HCT116 (cell line): ENCODE data around the gene KLHL33. TPM values are rescaled to one million over a fixed set of nuclear protein-coding genes. Genes with fewer than 3 reads are reported as not detected.

Experiments used
- ATAC-seq: fragments of 200-7000 bp; cut with Tn5 transposase; 2 replicates; pipeline ENCODE4 v1.9.1; 2020; ENCODE audit warnings: mild to moderate bottlenecking, moderate library complexity
- BruUV-seq: library from RNA; stranded (reverse); fragments of 400-500 nt; replicated peaks from 2 replicates; lab custom pipeline; 2021; lab: Mats Ljungman, UMichigan
- CTCF ChIA-PET: fragments of 300-600 bp; sonication (Branson Sonifier 250); formaldehyde crosslinking; loops from one replicate; lab custom pipeline; 2021; ENCODE audit warnings: antibody characterized with exemption; lab: Charles Lee
- POLR2A ChIA-PET: fragments of 300-600, 350-600 bp; sonication (Branson Sonifier 250); formaldehyde crosslinking; loops from one replicate; lab custom pipeline; 2021; ENCODE audit warnings: antibody characterized with exemption; lab: Charles Lee
- RAD21 ChIA-PET, 2 experiments: fragments of 300-600 bp; sonication (Branson Sonifier 250); formaldehyde crosslinking; loops; one replicate each; lab custom pipeline; 2023; ENCODE audit warnings: low total read pairs in 2 of 2; ENCODE audit not compliant: uncharacterized antibody in 2 of 2, unreplicated experiment in 2 of 2, low non-redundant PET in 1 of 2; lab: Charles Lee
- DNase-seq: peaks from one replicate; pipeline ENCODE4 v3.0.0-alpha.2; 2010; ENCODE audit warnings: low read depth, low spot score
- H2AFZ ChIP-seq: fragments of 200-600 bp; shearing (Covaris generic), sonication (generic); 2 replicates; pipeline ENCODE4 v1.6.1; 2017; ENCODE audit warnings: low read depth, mixed run types, mixed read lengths, antibody characterized with exemption, low read length; ENCODE audit not compliant: poor library complexity, severe bottlenecking
- H3K27ac ChIP-seq: 2 replicates; pipeline ENCODE4 v1.5.1; 2012; ENCODE audit warnings: low read depth, low read length
- H3K27me3 ChIP-seq: fragments of 200-600 bp; sonication (generic); 2 replicates; pipeline ENCODE4 v1.6.1; 2016; ENCODE audit warnings: mixed run types, low read length, mixed read lengths; ENCODE audit not compliant: insufficient read depth
- H3K36me3 ChIP-seq, 2 experiments: fragments of 200-500 bp in 1 of 2; fragments of 200-600 bp in 1 of 2; sonication (Bioruptor generic) in 1 of 2; sonication (generic) in 1 of 2; 2 replicates each; pipeline versions ENCODE4 v1.5.1 to v1.6.1; 2014 to 2016; ENCODE audit warnings: low read length in 2 of 2, inconsistent platforms in 1 of 2, mixed read lengths in 1 of 2, mixed run types in 1 of 2; ENCODE audit not compliant: insufficient read depth in 2 of 2, control insufficient read depth in 1 of 2
- H3K4me1 ChIP-seq, 2 experiments: fragments of 200-600 bp in 1 of 2; sonication (generic) in 1 of 2; 2 replicates each; pipeline versions ENCODE4 v1.5.1 to v1.6.1; 2012 to 2017; ENCODE audit warnings: low read length in 2 of 2, inconsistent platforms in 1 of 2, mild to moderate bottlenecking in 1 of 2, mixed read lengths in 1 of 2, mixed run types in 1 of 2, moderate library complexity in 1 of 2; ENCODE audit not compliant: insufficient read depth in 2 of 2, control insufficient read depth in 1 of 2
- H3K4me2 ChIP-seq: fragments of 200-600 bp; sonication (generic); 2 replicates; pipeline ENCODE4 v1.6.1; 2017; ENCODE audit warnings: mixed run types, low read length, mixed read lengths
- H3K4me3 ChIP-seq, 2 experiments: fragments of 200-600 bp in 1 of 2; sonication (generic) in 1 of 2; replicated peaks in 1 of 2; 2 replicates each; pipeline ENCODE4 v1.5.1; 2011 to 2016; ENCODE audit warnings: low read length in 2 of 2, control low read depth in 1 of 2, low read depth in 1 of 2, mild to moderate bottlenecking in 1 of 2, mixed read lengths in 1 of 2, mixed run types in 1 of 2
- H3K79me2 ChIP-seq: fragments of 200-600 bp; sonication (generic); 2 replicates; pipeline ENCODE4 v1.6.1; 2017; ENCODE audit warnings: mild to moderate bottlenecking, mixed run types, low read length, moderate library complexity, mixed read lengths; ENCODE audit not compliant: insufficient read depth
- H3K9ac ChIP-seq: fragments of 200-600 bp; sonication (generic); 2 replicates; pipeline ENCODE4 v1.6.1; 2016; ENCODE audit warnings: low read length, mixed read lengths
- H3K9me2 ChIP-seq: fragments of 200-600 bp; sonication (generic), shearing (Covaris generic); 2 replicates; pipeline ENCODE4 v1.6.1; 2017; ENCODE audit warnings: mixed run types, mild to moderate bottlenecking, moderate library complexity; ENCODE audit not compliant: insufficient read depth
- H3K9me3 ChIP-seq, 2 experiments: fragments of 200-500 bp in 1 of 2; fragments of 200-600 bp in 1 of 2; sonication (Bioruptor generic) in 1 of 2; sonication (generic) in 1 of 2; 2 replicates each; pipeline ENCODE4 v1.6.1; 2014 to 2017; ENCODE audit warnings: low read length in 2 of 2, mixed read lengths in 2 of 2, inconsistent platforms in 1 of 2, low read depth in 1 of 2, mild to moderate bottlenecking in 1 of 2, mixed run types in 1 of 2, moderate library complexity in 1 of 2; ENCODE audit not compliant: control insufficient read depth in 1 of 2, insufficient read depth in 1 of 2
- H4K20me1 ChIP-seq: fragments of 200-600 bp; sonication (generic), shearing (Covaris generic); 2 replicates; pipeline ENCODE4 v1.6.1; 2017; ENCODE audit warnings: mixed run types, mild to moderate bottlenecking, moderate library complexity; ENCODE audit not compliant: insufficient read depth
- EGR1 ChIP-seq: IDR thresholded peaks from 2 replicates; pipeline ENCODE4 v1.6.1; 2012; ENCODE audit warnings: low read depth
- EZH2 ChIP-seq: fragments of 200-600 bp; sonication (generic); IDR thresholded peaks from 2 replicates; pipeline ENCODE4 v1.6.1; 2017; ENCODE audit warnings: antibody characterized with exemption, mixed run types
- FOSL1 ChIP-seq: IDR thresholded peaks from 2 replicates; pipeline ENCODE4 v1.6.1; 2012; ENCODE audit warnings: low read depth
- RAD21 ChIP-seq: IDR thresholded peaks from 2 replicates; pipeline ENCODE4 v1.6.1; 2012; ENCODE audit warnings: low read depth, mild to moderate bottlenecking
- SP1 ChIP-seq: IDR thresholded peaks from 2 replicates; pipeline ENCODE4 v1.6.1; 2012; ENCODE audit warnings: low read depth
- YY1 ChIP-seq: IDR thresholded peaks from 2 replicates; pipeline ENCODE4 v1.6.1; 2011; ENCODE audit warnings: low read length, low read depth, moderate library complexity, mild to moderate bottlenecking; ENCODE audit not compliant: insufficient replicate concordance; ENCODE audit errors: extremely low read depth
- intact Hi-C: fragments of 100-400 bp; cut with micrococcal nuclease; formaldehyde crosslinking; loops from 2 replicates; pipeline ENCODE4 v1.10.0; 2022
- total RNA-seq: library from RNA; stranded (reverse); gene quantifications from one replicate; pipeline ENCODE4 v1.2.1, GENCODE V29; 2021; ENCODE audit not compliant: unreplicated experiment
- TF ChIP-seq, protein P1 (sequence below): IDR thresholded peaks from 2 replicates; pipeline ENCODE4 v1.6.1; 2012; ENCODE audit warnings: low read depth

Gene KLHL33
- total RNA-seq, 1 experiment from 2014 or later: 0.05 TPM

GRCh38 chr14:20477211-20477876, 41.4 kb upstream of the KLHL33 start:
- H3K9me2 ChIP-seq: no peaks in the 10 kb centered on the region
- no peak for DNase-seq
- no peak overlapping the region for H3K9ac ChIP-seq
- H3K4me3 ChIP-seq: no peak overlapping the region
- no peaks in the 10 kb centered on the region for H4K20me1 ChIP-seq
- ChIA-PET POLR2A (no interaction called here), RAD21 (no interaction called here), CTCF (no interaction called here)
- intact Hi-C loops: no loop called here
- peaks cover 37 to 53% of the 10 kb centered on the region in 2 experiments for H3K36me3 ChIP-seq
- H3K27me3 ChIP-seq: no peaks in the 10 kb centered on the region
- TF ChIP-seq, protein P1, sequence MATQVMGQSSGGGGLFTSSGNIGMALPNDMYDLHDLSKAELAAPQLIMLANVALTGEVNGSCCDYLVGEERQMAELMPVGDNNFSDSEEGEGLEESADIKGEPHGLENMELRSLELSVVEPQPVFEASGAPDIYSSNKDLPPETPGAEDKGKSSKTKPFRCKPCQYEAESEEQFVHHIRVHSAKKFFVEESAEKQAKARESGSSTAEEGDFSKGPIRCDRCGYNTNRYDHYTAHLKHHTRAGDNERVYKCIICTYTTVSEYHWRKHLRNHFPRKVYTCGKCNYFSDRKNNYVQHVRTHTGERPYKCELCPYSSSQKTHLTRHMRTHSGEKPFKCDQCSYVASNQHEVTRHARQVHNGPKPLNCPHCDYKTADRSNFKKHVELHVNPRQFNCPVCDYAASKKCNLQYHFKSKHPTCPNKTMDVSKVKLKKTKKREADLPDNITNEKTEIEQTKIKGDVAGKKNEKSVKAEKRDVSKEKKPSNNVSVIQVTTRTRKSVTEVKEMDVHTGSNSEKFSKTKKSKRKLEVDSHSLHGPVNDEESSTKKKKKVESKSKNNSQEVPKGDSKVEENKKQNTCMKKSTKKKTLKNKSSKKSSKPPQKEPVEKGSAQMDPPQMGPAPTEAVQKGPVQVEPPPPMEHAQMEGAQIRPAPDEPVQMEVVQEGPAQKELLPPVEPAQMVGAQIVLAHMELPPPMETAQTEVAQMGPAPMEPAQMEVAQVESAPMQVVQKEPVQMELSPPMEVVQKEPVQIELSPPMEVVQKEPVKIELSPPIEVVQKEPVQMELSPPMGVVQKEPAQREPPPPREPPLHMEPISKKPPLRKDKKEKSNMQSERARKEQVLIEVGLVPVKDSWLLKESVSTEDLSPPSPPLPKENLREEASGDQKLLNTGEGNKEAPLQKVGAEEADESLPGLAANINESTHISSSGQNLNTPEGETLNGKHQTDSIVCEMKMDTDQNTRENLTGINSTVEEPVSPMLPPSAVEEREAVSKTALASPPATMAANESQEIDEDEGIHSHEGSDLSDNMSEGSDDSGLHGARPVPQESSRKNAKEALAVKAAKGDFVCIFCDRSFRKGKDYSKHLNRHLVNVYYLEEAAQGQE: no peak
- TF ChIP-seq RAD21: no peak
- TF ChIP-seq FOSL1: no peak
- TF ChIP-seq EZH2: no peak
- TF ChIP-seq EGR1: no peak
- no peak for TF ChIP-seq SP1
- TF ChIP-seq YY1: no peak
- no peak overlapping the region for H2AFZ ChIP-seq
- no peak overlapping the region for H3K27ac ChIP-seq
- ATAC-seq: no peak
- H3K9me3 ChIP-seq: no peaks in the 10 kb centered on the region
- no peaks in the 10 kb centered on the region for H3K4me1 ChIP-seq
- H3K4me2 ChIP-seq: no peak overlapping the region
- no TSS peak for BruUV-seq
- peaks cover 24% of the 10 kb centered on the region for H3K79me2 ChIP-seq
